Cardiac septum (tissue), 1 donor: Measurements from ENCODE around the gene PRCC. TPM values are rescaled to one million over a fixed set of nuclear protein-coding genes. Genes with fewer than 3 reads are reported as not detected.
A peak's percentile ranks its signal among the peaks of the same experiment; 100 is the strongest.

Experiments used
- DNase-seq: peaks from one replicate; pipeline ENCODE4 v3.0.0-alpha.2; 2020; ENCODE audit warnings: low spot score
- intact Hi-C: fragments of 100-400 bp; cut with DNase I; formaldehyde crosslinking; loops from one replicate; pipeline ENCODE4 v1.14.0; 2022
- total RNA-seq: library from RNA; stranded (reverse); fragmentation: NEBNext Ultra II Directional; extraction: Animal tissue kit (Norgen Biotek cat#: 25700); gene quantifications from one replicate; pipeline ENCODE4 v1.2.1, GENCODE V29; 2021
- donor health status: DM: no; HTN: no; CAD: no.

The PRCC gene
- total RNA-seq, 1 donor from 2014 or later, result 44.5 TPM

GRCh38 chr1:156788136-156788535, 20.8 kb downstream of the PRCC start:
- no peak for DNase-seq
- intact Hi-C loops, result no loop called here

DNA sequence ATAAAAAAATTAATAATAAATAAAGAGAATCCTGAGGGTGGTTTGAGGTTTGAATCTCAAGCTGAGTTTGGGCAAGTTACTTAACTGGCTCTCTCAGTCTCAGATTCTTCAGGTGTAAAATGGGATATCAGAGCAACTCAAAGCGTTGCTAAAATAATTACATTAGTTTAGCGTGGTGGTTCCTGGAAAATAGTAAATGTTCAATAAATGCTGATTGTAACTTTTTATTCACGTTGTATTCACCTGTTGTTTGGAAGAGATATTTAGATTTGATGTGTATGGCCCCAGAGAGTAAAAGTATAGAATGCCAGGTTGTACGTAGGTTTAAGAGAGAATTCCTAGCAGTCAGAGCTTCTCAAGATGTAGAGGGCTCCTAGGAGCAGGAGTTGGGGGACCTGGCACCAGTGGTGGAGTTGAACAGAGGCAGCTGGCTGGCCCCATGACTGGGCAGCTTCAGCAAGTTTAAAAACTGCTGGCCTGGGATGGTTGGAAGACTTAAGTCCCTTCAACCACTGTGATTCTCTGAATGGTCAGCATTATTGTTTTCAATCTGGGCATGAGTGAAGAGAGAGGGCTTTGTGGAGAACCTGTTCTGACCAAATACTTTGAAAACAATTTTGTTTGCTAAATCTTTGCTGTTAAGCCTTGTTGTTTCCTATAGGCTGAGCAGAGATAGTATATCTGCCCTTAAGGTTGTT, 22.4 kb downstream of the PRCC start:
- peak; percentile 35 for DNase-seq
- intact Hi-C loops, result no loop called here

- DNase-seq, result no peak
- intact Hi-C loops, result loop anchor here (5.0 kb wide), 1 partner anchor 93 kb away; no protein-coding TSS in a partner anchor
Measured at GRCh38 chr1:156794506-156795373, 27.4 kb downstream of the PRCC start.

DNA sequence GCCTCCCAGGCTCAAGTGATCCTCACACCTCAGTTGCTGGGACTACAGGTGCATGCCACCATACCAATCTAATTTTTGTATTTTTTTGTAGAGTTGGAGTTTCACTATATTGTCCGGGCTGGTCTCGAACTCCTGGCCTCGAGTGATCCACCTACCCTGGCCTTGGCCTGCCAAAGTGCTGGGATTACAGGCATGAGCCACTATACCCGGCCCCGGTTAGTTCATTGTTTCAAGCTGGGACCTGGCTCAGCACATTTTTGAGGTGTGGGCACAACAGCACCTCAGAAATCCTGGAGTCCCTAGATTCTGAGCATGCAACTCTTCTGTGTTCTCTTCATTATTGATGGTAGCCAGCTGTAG, 28.0 kb downstream of the PRCC start:
- intact Hi-C loops, result loop anchor here (5.0 kb wide), 1 partner anchor 92 kb away; no protein-coding TSS in a partner anchor
- no peak for DNase-seq

GRCh38 chr1:156795787-156796186, 28.5 kb downstream of the PRCC start:
- DNase-seq, result no peak
- intact Hi-C loops, result loop anchor here (2.0 to 5.0 kb wide), 2 partner anchors 92 to 131 kb away; no protein-coding TSS in a partner anchor

GRCh38 chr1:156796340-156797097, 29.2 kb downstream of the PRCC start:
- DNase-seq, result no peak
- intact Hi-C loops, result loop anchor here (2.0 to 5.0 kb wide), 2 partner anchors 91 to 130 kb away; no protein-coding TSS in a partner anchor

GRCh38 chr1:156797212-156797871, 30.0 kb downstream of the PRCC start:
- DNase-seq, result no peak
- intact Hi-C loops, result loop anchor here (2.0 to 5.0 kb wide), 2 partner anchors 90 to 129 kb away; no protein-coding TSS in a partner anchor

DNA sequence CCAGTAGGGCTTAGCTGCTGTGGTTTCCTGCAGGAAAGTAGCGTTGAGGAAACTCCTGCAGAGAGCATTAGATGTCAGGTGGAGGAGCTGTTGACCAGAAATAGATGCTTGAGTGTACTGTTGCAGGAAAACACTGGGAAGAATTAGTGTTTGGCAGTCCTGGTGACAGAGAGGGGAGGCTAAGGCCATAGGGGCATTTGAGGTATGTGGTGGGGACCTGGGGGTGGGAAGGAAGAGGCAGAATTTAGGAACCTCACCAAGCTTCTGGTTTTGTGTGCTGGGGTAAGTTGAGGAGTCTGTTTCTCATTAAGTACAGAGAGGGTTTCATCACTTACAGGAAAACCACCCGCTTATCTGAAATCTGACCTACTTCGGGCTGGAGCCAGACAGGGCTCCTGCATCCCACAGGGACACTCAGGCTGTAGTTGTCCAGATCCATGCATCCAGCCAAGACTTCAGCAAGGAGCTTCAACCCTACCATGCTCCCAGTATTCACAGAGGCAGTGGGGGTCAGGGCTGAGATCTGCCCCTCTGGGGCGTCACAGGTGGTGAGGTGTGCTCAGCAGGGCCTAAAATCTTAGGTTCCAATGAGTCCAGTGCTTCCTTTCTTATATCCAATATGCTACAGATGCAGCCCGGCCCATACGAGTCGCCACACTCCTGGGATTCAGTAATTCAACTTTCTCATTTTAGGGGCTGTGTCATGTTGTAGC, 34.2 kb downstream of the PRCC start:
- no peak for DNase-seq
- intact Hi-C loops, result loop anchor here (2.0 kb wide), 1 partner anchor 59 kb away; the partner anchor contains the start of gene NTRK1

GRCh38 chr1:156802421-156802935, 35.1 kb downstream of the PRCC start:
- intact Hi-C loops, result no loop called here
- DNase-seq, result no peak

DNA sequence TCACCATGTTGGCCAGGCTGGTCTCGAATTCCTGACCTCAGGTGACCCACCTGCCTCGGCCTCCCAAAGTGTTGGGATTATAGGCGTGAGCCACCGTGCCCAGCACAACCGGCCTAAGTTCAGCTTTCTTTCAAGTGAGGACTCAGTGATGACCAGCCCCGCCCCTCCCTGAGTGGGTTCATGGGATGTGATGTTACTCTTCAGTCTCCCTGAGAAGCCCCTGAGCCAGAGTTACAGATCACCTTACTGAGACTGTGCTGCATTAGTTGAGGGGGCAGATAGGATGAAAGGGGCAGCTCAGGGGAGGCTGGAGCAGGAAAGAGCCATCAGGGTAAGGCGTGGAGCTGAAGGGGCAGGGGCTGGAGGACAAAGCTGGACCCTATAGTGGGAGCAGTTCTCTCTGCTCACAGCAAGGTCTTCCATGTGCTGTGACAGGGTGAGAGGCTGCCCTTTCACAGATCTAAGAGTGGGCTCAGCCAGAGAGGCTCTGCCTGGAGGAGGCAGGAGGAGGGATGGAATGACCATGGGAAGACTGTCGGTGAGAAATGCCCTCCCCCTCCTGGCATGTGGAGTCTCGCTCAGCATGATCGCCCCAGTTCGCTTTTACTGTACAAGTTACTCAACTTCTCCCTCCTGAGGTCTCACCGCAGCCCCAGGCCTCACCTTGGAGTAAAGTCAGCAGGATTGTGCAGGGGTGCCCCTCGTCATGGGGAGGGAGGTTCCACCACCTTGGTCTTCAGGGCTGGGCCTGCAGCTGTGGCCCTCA, 35.9 kb downstream of the PRCC start:
- intact Hi-C loops, result no loop called here
- no peak for DNase-seq

DNA sequence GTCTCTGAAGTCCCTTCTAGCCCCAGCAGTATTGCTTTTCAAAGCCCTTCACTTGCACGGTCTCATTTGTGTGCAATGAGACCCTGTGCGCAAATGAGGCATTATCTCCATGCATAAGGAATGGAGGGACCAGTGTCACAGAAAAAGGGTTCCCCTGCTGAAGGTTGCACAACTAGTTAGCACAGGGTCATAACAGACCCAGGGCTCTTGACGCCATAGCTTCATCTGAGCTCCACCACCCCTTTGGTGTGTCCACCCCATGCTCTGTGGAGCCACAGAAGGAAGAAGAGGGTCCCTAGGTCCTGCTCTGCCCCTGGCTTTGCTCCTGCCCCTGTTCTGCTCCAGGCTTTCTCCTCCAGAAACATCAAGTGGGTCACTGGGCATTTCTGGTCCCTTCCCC, 36.7 kb downstream of the PRCC start:
- DNase-seq, result no peak
- intact Hi-C loops, result no loop called here

DNA sequence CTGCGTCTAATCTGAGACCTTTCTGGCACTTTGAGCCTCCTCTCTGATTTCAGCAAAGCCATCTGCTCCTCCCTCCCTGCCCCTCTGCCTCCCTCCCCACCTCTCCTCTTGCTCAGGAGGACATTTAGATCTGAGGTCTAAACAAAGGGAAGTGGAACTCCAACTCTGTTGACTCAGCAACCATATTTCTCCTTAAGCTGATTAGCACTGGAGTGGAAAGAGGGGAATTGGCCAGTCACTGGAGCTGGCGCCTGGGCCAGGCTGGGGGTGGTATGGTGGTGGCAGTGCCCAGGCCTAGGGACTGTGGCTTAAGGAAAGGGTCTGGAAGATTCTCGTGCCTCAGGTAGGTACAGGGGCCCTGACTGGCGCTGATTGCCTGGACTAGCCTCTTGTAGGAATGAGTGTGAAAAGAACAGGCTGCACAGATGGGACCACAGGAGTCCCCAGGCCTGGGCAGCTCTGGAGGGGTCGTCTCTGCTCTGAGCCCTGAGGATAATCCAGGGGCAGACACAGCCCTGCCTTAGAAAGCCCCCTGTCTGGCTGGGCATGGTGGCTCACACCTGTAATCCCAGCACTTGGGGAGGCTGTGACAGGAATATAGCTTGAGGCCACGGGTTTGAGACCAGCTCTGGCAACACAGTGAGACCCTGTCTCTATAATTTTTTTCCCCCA, 37.4 kb downstream of the PRCC start:
- intact Hi-C loops, result no loop called here
- no peak for DNase-seq

DNA sequence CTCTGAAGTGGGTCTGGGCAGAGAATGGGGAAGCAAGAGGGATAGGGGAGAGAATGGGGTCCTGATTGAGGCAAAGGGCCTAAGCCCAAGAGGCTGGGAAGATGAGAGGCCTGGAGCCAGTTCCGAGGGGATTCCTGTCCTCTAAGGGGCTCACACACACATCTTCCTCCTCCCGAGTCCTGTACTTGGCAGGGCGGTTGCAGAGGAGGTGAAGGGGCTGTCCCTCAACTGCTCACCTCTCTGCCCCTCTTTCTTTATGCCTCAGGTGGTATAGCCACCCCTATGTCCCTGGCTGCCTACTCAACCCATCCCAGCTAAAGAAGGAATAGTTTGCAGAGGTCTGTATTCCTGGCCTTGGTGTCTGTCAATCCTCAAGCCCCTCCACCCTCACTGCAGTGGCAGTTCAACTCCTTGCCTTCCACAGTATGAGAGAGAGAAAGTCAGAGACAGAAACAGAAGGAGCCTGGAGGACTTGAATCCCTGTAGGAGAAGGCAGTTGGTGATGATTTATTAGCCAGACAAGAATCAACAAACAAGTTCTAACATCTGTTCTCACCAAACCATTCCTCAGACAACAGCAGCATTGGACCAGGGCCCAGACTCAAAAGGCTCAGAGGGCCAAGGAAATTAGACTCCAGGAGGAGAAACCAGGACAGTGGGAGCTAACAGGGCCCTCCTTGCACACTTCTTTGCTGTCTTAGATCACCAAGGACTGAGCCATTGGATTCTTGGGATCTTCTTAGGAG, 38.6 kb downstream of the PRCC start:
- intact Hi-C loops, result no loop called here
- DNase-seq, result no peak

- intact Hi-C loops, result no loop called here
- DNase-seq, result no peak
Measured at GRCh38 chr1:156806512-156807440, 39.4 kb downstream of the PRCC start.

- intact Hi-C loops, result no loop called here
- DNase-seq, result no peak
Measured at GRCh38 chr1:156807627-156808026, 40.3 kb downstream of the PRCC start.
